ENCODE measurements around the gene ERCC2. TPM values are rescaled to one million over a fixed set of nuclear protein-coding genes. Genes with fewer than 3 reads are reported as not detected.

ERCC2 gene
- total RNA-seq, 2 donors from 2014 or later: 87.9 to 105 TPM

DNA sequence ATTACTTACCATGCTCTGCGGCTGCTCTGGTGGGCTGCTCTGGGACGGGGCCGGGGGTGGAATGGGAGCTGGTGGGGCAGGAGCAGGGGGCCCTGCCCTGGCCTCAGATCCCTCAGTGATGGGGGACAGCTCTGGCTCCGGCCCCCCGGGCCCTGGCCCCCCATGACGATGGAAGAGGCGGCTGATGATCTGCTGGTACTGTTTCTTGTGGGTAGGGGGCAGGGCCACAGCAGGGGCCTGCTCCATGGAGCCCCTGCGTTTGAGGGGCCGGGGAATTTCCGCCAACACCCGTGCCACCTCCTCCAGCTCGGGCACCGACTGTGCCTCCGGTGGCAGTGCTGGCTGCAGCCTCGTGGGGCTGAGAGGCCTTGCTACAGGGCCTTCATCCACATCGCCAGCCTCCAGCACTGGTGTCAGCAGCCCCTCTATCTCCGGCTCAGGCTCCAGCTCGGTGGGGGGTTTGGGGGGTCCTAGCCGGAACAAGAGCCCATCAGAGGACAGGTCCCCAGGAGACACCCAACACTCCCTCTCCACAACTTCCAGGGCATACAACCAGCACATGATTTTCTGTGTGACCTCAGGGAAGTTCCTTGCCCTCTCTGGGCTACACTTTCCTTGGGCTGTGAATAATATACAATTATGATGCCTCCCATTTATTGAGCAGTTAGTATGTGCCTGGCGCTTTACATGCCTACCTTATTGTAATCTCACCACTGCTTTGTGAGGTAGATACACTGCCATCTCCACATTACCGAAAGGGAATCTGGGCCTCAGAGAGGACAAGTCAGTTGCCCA, 21.7 kb upstream of the ERCC2 start:
- Mint-ChIP-seq H3K27ac (no peak overlapping the region), H3K9me3 (no peaks in the 10 kb centered on the region), H3K4me3 (no peak overlapping the region), H3K27me3 (ENCODE audit: insufficient read depth) (peaks cover 25% of the 10 kb centered on the region), H3K36me3 (ENCODE audit: low read depth) (peaks cover 8% of the 10 kb centered on the region), H3K4me1 (peaks cover 2% of the 10 kb centered on the region)
- TF ChIP-seq, protein P1, sequence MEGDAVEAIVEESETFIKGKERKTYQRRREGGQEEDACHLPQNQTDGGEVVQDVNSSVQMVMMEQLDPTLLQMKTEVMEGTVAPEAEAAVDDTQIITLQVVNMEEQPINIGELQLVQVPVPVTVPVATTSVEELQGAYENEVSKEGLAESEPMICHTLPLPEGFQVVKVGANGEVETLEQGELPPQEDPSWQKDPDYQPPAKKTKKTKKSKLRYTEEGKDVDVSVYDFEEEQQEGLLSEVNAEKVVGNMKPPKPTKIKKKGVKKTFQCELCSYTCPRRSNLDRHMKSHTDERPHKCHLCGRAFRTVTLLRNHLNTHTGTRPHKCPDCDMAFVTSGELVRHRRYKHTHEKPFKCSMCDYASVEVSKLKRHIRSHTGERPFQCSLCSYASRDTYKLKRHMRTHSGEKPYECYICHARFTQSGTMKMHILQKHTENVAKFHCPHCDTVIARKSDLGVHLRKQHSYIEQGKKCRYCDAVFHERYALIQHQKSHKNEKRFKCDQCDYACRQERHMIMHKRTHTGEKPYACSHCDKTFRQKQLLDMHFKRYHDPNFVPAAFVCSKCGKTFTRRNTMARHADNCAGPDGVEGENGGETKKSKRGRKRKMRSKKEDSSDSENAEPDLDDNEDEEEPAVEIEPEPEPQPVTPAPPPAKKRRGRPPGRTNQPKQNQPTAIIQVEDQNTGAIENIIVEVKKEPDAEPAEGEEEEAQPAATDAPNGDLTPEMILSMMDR (conservative IDR thresholded peaks at IDR 0.05): no peak
- no peaks in the 10 kb centered on the region for H3K9me3 ChIP-seq (ENCODE audit: control insufficient read depth, low read length)
- H3K4me1 ChIP-seq (ENCODE audit: control insufficient read depth, insufficient read depth, low read length): no peaks in the 10 kb centered on the region
- WGBS, 2 experiments (ENCODE audit: insufficient coverage in 1 of 2, insufficient read length in 1 of 2): 95 to 96% methylated on average over 10 to 21 of the region's 21 CpGs
- H3K4me3 ChIP-seq (ENCODE audit: low read length): no peak overlapping the region
- DNase-seq: no peak
- peaks cover 14% of the 10 kb centered on the region for H3K36me3 ChIP-seq (ENCODE audit: control insufficient read depth, insufficient read depth, low read length)
- H3K27ac ChIP-seq (ENCODE audit: low read depth, low read length): no peak overlapping the region
- H3K27me3 ChIP-seq (ENCODE audit: control insufficient read depth, insufficient read depth, low read length, poor library complexity, severe bottlenecking): no peaks in the 10 kb centered on the region
- H3K9ac ChIP-seq (ENCODE audit: extremely low read depth, low read length, poor library complexity, severe bottlenecking): no peak overlapping the region

DNA sequence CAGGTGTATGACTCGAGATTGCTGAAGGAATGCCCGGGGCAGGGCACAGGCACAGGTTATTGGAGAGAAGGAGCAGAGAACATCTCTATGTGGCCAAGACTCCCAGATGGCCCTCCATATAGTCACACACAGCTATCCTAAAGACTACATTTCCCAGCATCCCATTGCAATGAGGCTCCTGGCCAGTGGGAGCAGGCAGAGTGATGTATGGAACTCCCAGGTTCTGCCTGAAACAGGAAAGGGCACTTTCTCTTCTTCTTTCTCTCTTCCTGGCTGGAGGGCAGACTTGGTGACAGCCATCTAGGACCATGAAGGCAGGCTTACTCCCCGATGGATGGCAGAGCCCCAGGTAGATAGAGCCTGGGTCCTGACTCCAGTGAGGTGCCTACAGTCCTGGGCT, 21.0 kb upstream of the ERCC2 start:
- Mint-ChIP-seq H3K4me3 (no peak overlapping the region), H3K36me3 (ENCODE audit: low read depth) (peaks cover 8% of the 10 kb centered on the region), H3K27me3 (ENCODE audit: insufficient read depth) (peaks cover 27% of the 10 kb centered on the region), H3K4me1 (peaks cover 2% of the 10 kb centered on the region), H3K27ac (no peak overlapping the region), H3K9me3 (no peaks in the 10 kb centered on the region)
- Histone ChIP-seq H3K27me3 (ENCODE audit: control insufficient read depth, insufficient read depth, low read length, poor library complexity, severe bottlenecking) (no peaks in the 10 kb centered on the region), H3K4me1 (ENCODE audit: control insufficient read depth, insufficient read depth, low read length) (no peaks in the 10 kb centered on the region), H3K4me3 (ENCODE audit: low read length) (no peak overlapping the region), H3K9ac (ENCODE audit: extremely low read depth, low read length, poor library complexity, severe bottlenecking) (no peak overlapping the region), H3K27ac (ENCODE audit: low read depth, low read length) (no peak overlapping the region), H3K36me3 (ENCODE audit: control insufficient read depth, insufficient read depth, low read length) (peaks cover 14% of the 10 kb centered on the region), H3K9me3 (ENCODE audit: control insufficient read depth, low read length) (no peaks in the 10 kb centered on the region)
- WGBS, 2 experiments (ENCODE audit: insufficient coverage in 1 of 2, insufficient read length in 1 of 2): 90 to 100% methylated on average over 1 to 3 of the region's 3 CpGs
- TF ChIP-seq, protein P1 (conservative IDR thresholded peaks at IDR 0.05): no peak
- DNase-seq: peak; percentile 73

DNA sequence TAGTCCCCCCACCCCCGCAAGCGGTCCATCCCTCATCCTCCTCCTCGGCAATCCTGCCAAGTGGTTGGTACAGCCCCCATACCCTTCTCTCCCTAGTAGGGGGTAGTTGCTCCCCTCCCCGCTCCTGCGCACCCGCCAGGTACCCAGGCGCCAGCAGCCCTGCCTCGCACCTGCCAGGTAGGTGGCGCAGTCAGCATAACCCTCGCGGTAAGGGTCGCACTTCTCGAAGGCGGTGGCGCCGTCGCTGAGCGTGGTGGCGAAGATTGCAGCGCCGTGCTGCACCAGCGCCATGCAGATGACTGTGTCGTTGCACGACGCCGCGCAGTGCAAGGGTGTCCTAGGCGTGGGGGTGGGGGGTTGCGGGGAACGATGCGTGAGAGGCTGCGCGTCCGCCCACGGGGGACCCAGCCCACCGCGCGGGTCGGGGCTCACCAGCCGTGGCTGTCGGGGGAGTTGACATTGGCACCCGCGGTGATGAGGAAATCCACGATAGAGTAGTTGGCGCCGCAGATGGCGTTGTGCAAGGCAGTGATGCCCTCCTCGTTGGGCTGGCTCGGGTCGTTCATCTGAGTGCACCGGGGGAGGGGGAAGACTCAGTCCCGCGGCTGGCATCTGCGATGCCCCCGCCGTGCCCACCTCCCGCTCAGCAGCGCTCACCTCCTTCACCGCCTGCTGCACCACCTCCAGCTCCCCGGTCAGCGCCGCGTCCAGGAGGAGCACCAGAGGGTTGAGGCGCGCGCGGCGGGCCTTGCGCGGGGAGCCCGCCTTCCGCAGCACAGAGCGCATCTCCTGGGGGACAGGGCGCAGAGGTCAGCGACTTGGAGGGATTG, 15.2 kb upstream of the ERCC2 start:
- TF ChIP-seq, protein P1 (conservative IDR thresholded peaks at IDR 0.05): peak; percentile 19
- Histone ChIP-seq H3K27me3 (ENCODE audit: control insufficient read depth, insufficient read depth, low read length, poor library complexity, severe bottlenecking) (no peaks in the 10 kb centered on the region), H3K36me3 (ENCODE audit: control insufficient read depth, insufficient read depth, low read length) (peaks cover 5% of the 10 kb centered on the region), H3K27ac (ENCODE audit: low read depth, low read length) (no peak overlapping the region), H3K4me3 (ENCODE audit: low read length) (no peak overlapping the region), H3K9ac (ENCODE audit: extremely low read depth, low read length, poor library complexity, severe bottlenecking) (no peak overlapping the region), H3K9me3 (ENCODE audit: control insufficient read depth, low read length) (no peaks in the 10 kb centered on the region), H3K4me1 (ENCODE audit: control insufficient read depth, insufficient read depth, low read length) (no peaks in the 10 kb centered on the region)
- DNase-seq: peak; percentile 75
- Mint-ChIP-seq H3K27me3 (ENCODE audit: insufficient read depth) (peaks cover 30% of the 10 kb centered on the region), H3K27ac (no peak overlapping the region), H3K36me3 (ENCODE audit: low read depth) (peaks cover 5% of the 10 kb centered on the region), H3K4me1 (no peaks in the 10 kb centered on the region), H3K4me3 (no peak overlapping the region), H3K9me3 (no peaks in the 10 kb centered on the region)
- WGBS, 2 experiments (ENCODE audit: insufficient coverage in 1 of 2, insufficient read length in 1 of 2): 96 to 97% methylated on average over 41 to 75 of the region's 75 CpGs
